H1 (cell line): Measurements from ENCODE around the gene TTPAL. TPM values are rescaled to one million over a fixed set of nuclear protein-coding genes. Genes with fewer than 3 reads are reported as not detected.

Experiments used
- CTCF ChIA-PET: fragments of 300-600 bp; sonication (Branson Sonifier 250); formaldehyde crosslinking; loops from one replicate; lab custom pipeline; 2021; ENCODE audit not compliant: partially characterized antibody; lab: Charles Lee
- POLR2A ChIA-PET: fragments of 300-600 bp; sonication (Branson Sonifier 250); formaldehyde crosslinking; loops from one replicate; lab custom pipeline; 2021; ENCODE audit warnings: inconsistent platforms; ENCODE audit not compliant: partially characterized antibody; lab: Charles Lee
- DNase-seq, 2 experiments: peaks; one replicate each; pipeline versions ENCODE4 v3.0.0 to v3.0.0-alpha.2; 2010 to 2022; ENCODE audit warnings: low spot score in 2 of 2, low read depth in 1 of 2, mixed read lengths in 1 of 2
- FAIRE-seq: peaks from 2 replicates; lab custom pipeline; 2011; peaks lifted over from hg19 to GRCh38; lab: Jason Lieb, UNC
- H2AFZ ChIP-seq: 2 replicates; pipeline ENCODE4 v1.8.1; 2012; ENCODE audit warnings: low read length, inconsistent platforms
- H2AK5ac ChIP-seq: 2 replicates; pipeline ENCODE4 v1.6.1; 2013; ENCODE audit warnings: low read depth, low read length
- H2BK120ac ChIP-seq: replicated peaks from 2 replicates; pipeline ENCODE3; 2013; ENCODE audit warnings: low read depth, low read length, inconsistent platforms
- H2BK12ac ChIP-seq: 2 replicates; pipeline ENCODE4 v1.6.1; 2013; ENCODE audit warnings: low read depth, low read length
- H2BK15ac ChIP-seq: 2 replicates; pipeline ENCODE4 v1.6.1; 2013; ENCODE audit warnings: low read length
- H2BK20ac ChIP-seq: 2 replicates; pipeline ENCODE4 v1.6.1; 2013; ENCODE audit warnings: low read length
- H2BK5ac ChIP-seq: 2 replicates; pipeline ENCODE4 v1.6.1; 2013; ENCODE audit warnings: low read depth, low read length
- H3K14ac ChIP-seq: 2 replicates; pipeline ENCODE4 v1.6.1; 2013; ENCODE audit warnings: inconsistent platforms; ENCODE audit not compliant: insufficient read length
- H3K18ac ChIP-seq: 2 replicates; pipeline ENCODE4 v1.6.1; 2013; ENCODE audit warnings: low read length; ENCODE audit errors: extremely low read depth
- H3K23ac ChIP-seq: 2 replicates; pipeline ENCODE4 v1.6.1; 2013; ENCODE audit warnings: inconsistent platforms; ENCODE audit not compliant: insufficient read length
- H3K23me2 ChIP-seq: 2 replicates; pipeline ENCODE4 v1.6.1; 2013; ENCODE audit warnings: low read depth, low read length
- H3K27ac ChIP-seq: 2 replicates; pipeline ENCODE4 v1.6.1; 2011; ENCODE audit warnings: low read depth, low read length, inconsistent platforms
- H3K27me3 ChIP-seq, 4 experiments: replicated peaks in 1 of 4; 1 replicate in 1 of 4; 2 replicates in 3 of 4; pipeline versions ENCODE4 v1.6.1 to v1.8.1; 2011 to 2013; ENCODE audit warnings: low read length in 3 of 4, mild to moderate bottlenecking in 3 of 4, inconsistent platforms in 2 of 4, mixed read lengths in 2 of 4, moderate library complexity in 1 of 4; ENCODE audit not compliant: control insufficient read depth in 3 of 4, insufficient read depth in 3 of 4; ENCODE audit errors: extremely low read depth in 1 of 4
- H3K36me3 ChIP-seq, 4 experiments: 2 replicates each; pipeline versions ENCODE4 v1.6.1 to v1.8.1; 2011 to 2013; ENCODE audit warnings: mild to moderate bottlenecking in 4 of 4, low read length in 3 of 4, moderate library complexity in 2 of 4, control low read depth in 1 of 4, inconsistent platforms in 1 of 4; ENCODE audit not compliant: insufficient read depth in 4 of 4, control insufficient read depth in 2 of 4
- H3K4ac ChIP-seq: replicated peaks from 2 replicates; pipeline ENCODE3; 2013; ENCODE audit warnings: low read length, low read depth, mixed read lengths, inconsistent platforms; ENCODE audit not compliant: insufficient read length
- H3K4me1 ChIP-seq, 4 experiments: replicated peaks in 1 of 4; 1 replicate in 1 of 4; 2 replicates in 3 of 4; pipeline versions ENCODE4 v1.6.1 to v1.8.1; 2011 to 2013; ENCODE audit warnings: low read length in 3 of 4, inconsistent platforms in 2 of 4, mixed read lengths in 1 of 4; ENCODE audit not compliant: insufficient read depth in 4 of 4, control insufficient read depth in 3 of 4
- H3K4me2 ChIP-seq, 2 experiments: 2 replicates each; pipeline versions ENCODE4 v1.6.1 to v1.8.1; 2011 to 2013; ENCODE audit warnings: low read depth in 2 of 2, low read length in 2 of 2, control low read depth in 1 of 2, inconsistent platforms in 1 of 2, mild to moderate bottlenecking in 1 of 2; ENCODE audit not compliant: insufficient read depth in 1 of 2
- H3K4me3 ChIP-seq, 4 experiments: fragments of 200-600, 300-600 bp in 1 of 4; sonication (generic), shearing (Covaris generic), sonication (Bioruptor Twin) in 1 of 4; 2 replicates each; pipeline versions ENCODE4 v1.5.1 to v1.8.1; 2011 to 2016; ENCODE audit warnings: low read length in 4 of 4, low read depth in 3 of 4, control low read depth in 2 of 4, inconsistent platforms in 2 of 4, mild to moderate bottlenecking in 2 of 4, mixed read lengths in 1 of 4, moderate library complexity in 1 of 4; ENCODE audit not compliant: insufficient read depth in 2 of 4; ENCODE audit errors: extremely low read depth in 1 of 4
- H3K56ac ChIP-seq: replicated peaks from 2 replicates; pipeline ENCODE3; 2013; ENCODE audit warnings: low read depth, mild to moderate bottlenecking, mixed read lengths, low read length, inconsistent platforms; ENCODE audit not compliant: insufficient read length
- H3K79me1 ChIP-seq: 2 replicates; pipeline ENCODE4 v1.6.1; 2013; ENCODE audit warnings: low read depth, low read length, control low read depth
- H3K79me2 ChIP-seq, 2 experiments: 2 replicates each; pipeline versions ENCODE4 v1.6.1 to v1.8.1; 2012 to 2013; ENCODE audit warnings: low read length in 2 of 2, mild to moderate bottlenecking in 2 of 2, inconsistent platforms in 1 of 2; ENCODE audit not compliant: insufficient read depth in 2 of 2, control insufficient read depth in 1 of 2
- H3K9ac ChIP-seq, 4 experiments: replicated peaks in 1 of 4; 1 replicate in 1 of 4; 2 replicates in 3 of 4; pipeline versions ENCODE4 v1.6.1 to v1.8.1; 2011 to 2013; ENCODE audit warnings: low read depth in 3 of 4, low read length in 3 of 4, control low read depth in 2 of 4, mild to moderate bottlenecking in 2 of 4, moderate library complexity in 2 of 4, inconsistent platforms in 1 of 4; ENCODE audit errors: extremely low read depth in 1 of 4
- H3K9me3 ChIP-seq, 2 experiments: 2 replicates each; pipeline versions ENCODE4 v1.6.1 to v1.8.1; 2012 to 2013; ENCODE audit warnings: mild to moderate bottlenecking in 2 of 2, moderate library complexity in 2 of 2, control low read depth in 1 of 2, inconsistent platforms in 1 of 2, low read depth in 1 of 2, low read length in 1 of 2, mixed read lengths in 1 of 2; ENCODE audit not compliant: insufficient read depth in 2 of 2
- H4K20me1 ChIP-seq, 2 experiments: replicated peaks in 1 of 2; 2 replicates each; pipeline versions ENCODE3 to v1.8.1; 2011 to 2013; ENCODE audit warnings: inconsistent platforms in 2 of 2, low read length in 2 of 2, mild to moderate bottlenecking in 1 of 2; ENCODE audit not compliant: insufficient read depth in 2 of 2, control insufficient read depth in 1 of 2
- H4K5ac ChIP-seq: 2 replicates; pipeline ENCODE4 v1.6.1; 2013; ENCODE audit warnings: low read length, low read depth, mixed read lengths, inconsistent platforms; ENCODE audit not compliant: insufficient read length
- H4K8ac ChIP-seq: 2 replicates; pipeline ENCODE4 v1.8.0; 2013; ENCODE audit warnings: mild to moderate bottlenecking, moderate library complexity, low read length, inconsistent platforms; ENCODE audit not compliant: insufficient read depth; ENCODE audit errors: extremely low read depth
- H4K91ac ChIP-seq: replicated peaks from 2 replicates; pipeline ENCODE3; 2013; ENCODE audit warnings: low read length, mixed read lengths, inconsistent platforms; ENCODE audit not compliant: insufficient read length
- CBX5 ChIP-seq: fragments of 300-800, 300-1000 bp; sonication (generic); IDR thresholded peaks from 2 replicates; pipeline ENCODE4 v1.7.1; 2016; ENCODE audit warnings: antibody characterized with exemption, low read length, low read depth
- CTBP2 ChIP-seq: IDR thresholded peaks from 2 replicates; pipeline ENCODE4 v1.7.0; 2011; ENCODE audit warnings: borderline replicate concordance, mild to moderate bottlenecking, moderate library complexity, mixed read lengths, low read length; ENCODE audit not compliant: insufficient read depth, insufficient read length
- EZH2 ChIP-seq: fragments of 200-600 bp; sonication (generic); IDR thresholded peaks from 2 replicates; pipeline ENCODE4 v1.7.1; 2012; ENCODE audit warnings: low read depth, mild to moderate bottlenecking, moderate library complexity, low read length, inconsistent platforms; ENCODE audit not compliant: severe bottlenecking
- HDAC6 ChIP-seq: IDR thresholded peaks from one replicate; pipeline ENCODE4 v1.7.1; 2012; ENCODE audit warnings: low read depth, mild to moderate bottlenecking, inconsistent platforms, low read length, moderate library complexity
- NANOG ChIP-seq: IDR thresholded peaks from 2 replicates; pipeline ENCODE4 v1.6.1; 2011; ENCODE audit warnings: low read length, low read depth, mild to moderate bottlenecking, inconsistent platforms; ENCODE audit not compliant: insufficient read depth, poor library complexity, severe bottlenecking
- NRF1 ChIP-seq: IDR thresholded peaks from 2 replicates; pipeline ENCODE4 v1.6.1; 2011; ENCODE audit warnings: mild to moderate bottlenecking, low read depth, low read length, improper control_type of control experiment
- POLR2A ChIP-seq, 2 experiments: IDR thresholded peaks; 1 replicate in 1 of 2; 2 replicates in 1 of 2; pipeline ENCODE4 v1.6.1; 2011; ENCODE audit warnings: low read depth in 2 of 2, low read length in 2 of 2, mild to moderate bottlenecking in 2 of 2; ENCODE audit errors: control extremely low read depth in 1 of 2
- RBBP5 ChIP-seq: IDR thresholded peaks from 2 replicates; pipeline ENCODE4 v1.7.1; 2012; ENCODE audit warnings: low read depth, mild to moderate bottlenecking, inconsistent platforms, low read length, moderate library complexity, borderline replicate concordance
- RFX5 ChIP-seq: IDR thresholded peaks from 2 replicates; pipeline ENCODE4 v1.6.1; 2011; ENCODE audit warnings: low read depth, low read length, improper control_type of control experiment, borderline replicate concordance
- RXRA ChIP-seq: IDR thresholded peaks from 2 replicates; pipeline ENCODE4 v1.6.1; 2011; ENCODE audit warnings: low read depth, mild to moderate bottlenecking, low read length, moderate library complexity; ENCODE audit not compliant: insufficient read depth
- SAP30 ChIP-seq: fragments of 300-600 bp; sonication (generic); IDR thresholded peaks from 2 replicates; pipeline ENCODE4 v1.7.1; 2012; ENCODE audit warnings: low read length, moderate library complexity, mild to moderate bottlenecking, inconsistent platforms; ENCODE audit not compliant: insufficient read depth, insufficient replicate concordance
- SP2 ChIP-seq: IDR thresholded peaks from 2 replicates; pipeline ENCODE4 v1.6.1; 2012; ENCODE audit warnings: mild to moderate bottlenecking, low read length, inconsistent platforms
- ZNF274 ChIP-seq: IDR thresholded peaks from 2 replicates; pipeline ENCODE4 v1.7.0; 2012; ENCODE audit warnings: low read length, borderline replicate concordance; ENCODE audit errors: extremely low read depth
- WGBS, 2 experiments: shearing (Covaris generic) in 1 of 2; methylation state at CpG; one replicate each; pipeline versions ENCODE4 v1.1.6 to v1.1.7; 2013 to 2015; ENCODE audit warnings: low lambda C conversion rate in 2 of 2, mixed read lengths in 2 of 2, inconsistent platforms in 1 of 2, low coverage in 1 of 2, missing lambda C conversion rate in 1 of 2; ENCODE audit not compliant: insufficient replicate concordance in 2 of 2, insufficient coverage in 1 of 2, insufficient read length in 1 of 2; ENCODE audit errors: extremely low coverage in 1 of 2, missing lambda C conversion rate in 1 of 2; 5-methylcytosine and 5-hydroxymethylcytosine counted together
- polyA plus RNA-seq, 7 experiments: library from polyadenylated mRNA; depleted of rRNA in 3 of 7; stranded (reverse) in 5 of 7; unstranded in 2 of 7; fragments of >200 nt in 5 of 7; fragments of 200-250 nt in 2 of 7; gene quantifications; 1 replicate in 5 of 7; 2 replicates in 1 of 7; 4 replicates in 1 of 7; pipeline versions ENCODE4 v1.2.1 to v1.2.3, GENCODE V29; 2011 to 2013; ENCODE audit warnings: missing spikeins in 2 of 7, mixed read lengths in 2 of 7
- total RNA-seq: library from RNA; stranded (reverse); fragmentation: NEBNext Ultra II Directional; extraction: Animal tissue kit (Norgen Biotek cat#: 25700); gene quantifications from 2 replicates; pipeline ENCODE4 v1.2.1, GENCODE V29; 2021
- TF ChIP-seq, protein P1 (sequence below): IDR thresholded peaks from 2 replicates; pipeline ENCODE4 v1.6.1; 2011; ENCODE audit warnings: low read depth, mild to moderate bottlenecking, low read length; ENCODE audit not compliant: insufficient read depth

Gene TTPAL
- total and polyA plus RNA-seq, 2 of the 8 experiments (the other 6 are each of a cell fraction or from before 2014, with no cell fraction given): 2.8 to 14.0 TPM

GRCh38 chr20:44456611-44457010 is 19.1 kb upstream of the TTPAL start:
- H3K4me2 ChIP-seq: no peak overlapping the region
- no peak for DNase-seq
- no peak overlapping the region for H2AK5ac ChIP-seq
- no peak overlapping the region for H3K9ac ChIP-seq
- H3K27ac ChIP-seq: no peak overlapping the region
- H3K56ac ChIP-seq: no peak overlapping the region
- H3K4me3 ChIP-seq: no peak overlapping the region
- WGBS, 2 experiments: 90% methylated on average over 8 of the region's 8 CpGs; no CpG with 5 or more reads in 1 of the 2 experiments
- no peak overlapping the region for H3K18ac ChIP-seq
- H3K23ac ChIP-seq: no peak overlapping the region
- H2BK15ac ChIP-seq: no peak overlapping the region
- CTCF ChIA-PET: interaction anchor here (0.6 to 1.7 kb wide), 4 partner anchors 12 to 764 kb away, joined by 3 to 4 read pairs (median 3); no protein-coding TSS in a partner anchor
- no peak overlapping the region for H2BK120ac ChIP-seq
- FAIRE-seq: no peak
- no peak overlapping the region for H2BK12ac ChIP-seq
- H2BK5ac ChIP-seq: no peak overlapping the region
- no peak overlapping the region for H4K91ac ChIP-seq
- no peaks in the 10 kb centered on the region for H3K79me2 ChIP-seq
- no peak overlapping the region for H4K5ac ChIP-seq
- H3K36me3 ChIP-seq: no peaks in the 10 kb centered on the region
- H3K14ac ChIP-seq: no peak overlapping the region
- no peaks in the 10 kb centered on the region for H3K23me2 ChIP-seq
- H2BK20ac ChIP-seq: no peak overlapping the region
- POLR2A ChIA-PET: no interaction called here
- H3K4me1 ChIP-seq: no peaks in the 10 kb centered on the region
- no peaks in the 10 kb centered on the region for H3K27me3 ChIP-seq
- no peak overlapping the region for H2AFZ ChIP-seq
- peaks cover 0 to 2% of the 10 kb centered on the region in 2 experiments for H4K20me1 ChIP-seq
- H4K8ac ChIP-seq: no peak overlapping the region
- H3K9me3 ChIP-seq: no peaks in the 10 kb centered on the region
- no peak overlapping the region for H3K4ac ChIP-seq
- no peaks in the 10 kb centered on the region for H3K79me1 ChIP-seq
- no peak for TF ChIP-seq SAP30
- no peak for TF ChIP-seq RXRA
- TF ChIP-seq, protein P1, sequence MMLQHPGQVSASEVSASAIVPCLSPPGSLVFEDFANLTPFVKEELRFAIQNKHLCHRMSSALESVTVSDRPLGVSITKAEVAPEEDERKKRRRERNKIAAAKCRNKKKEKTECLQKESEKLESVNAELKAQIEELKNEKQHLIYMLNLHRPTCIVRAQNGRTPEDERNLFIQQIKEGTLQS: no peak
- TF ChIP-seq CBX5: no peak
- no peak for TF ChIP-seq HDAC6
- TF ChIP-seq RBBP5: no peak
- TF ChIP-seq RFX5: no peak
- TF ChIP-seq SP2: no peak
- TF ChIP-seq EZH2: no peak
- TF ChIP-seq POLR2A (IDR thresholded peaks at IDR 0.05; ENCODE audit: control extremely low read depth in 1 of 2, low read depth in 2 of 2, low read length in 2 of 2): no peak
- no peak for TF ChIP-seq NRF1
- TF ChIP-seq NANOG: no peak
- no peak for TF ChIP-seq CTBP2
- no peak for TF ChIP-seq ZNF274
